ENCODE results near the gene SLAMF7.
"Not testable (repeated sequence)": the region's sequence is repeated elsewhere in the genome, so short reads cannot be mapped to it uniquely, and the experiment has no call there.

Gene SLAMF7

DNA sequence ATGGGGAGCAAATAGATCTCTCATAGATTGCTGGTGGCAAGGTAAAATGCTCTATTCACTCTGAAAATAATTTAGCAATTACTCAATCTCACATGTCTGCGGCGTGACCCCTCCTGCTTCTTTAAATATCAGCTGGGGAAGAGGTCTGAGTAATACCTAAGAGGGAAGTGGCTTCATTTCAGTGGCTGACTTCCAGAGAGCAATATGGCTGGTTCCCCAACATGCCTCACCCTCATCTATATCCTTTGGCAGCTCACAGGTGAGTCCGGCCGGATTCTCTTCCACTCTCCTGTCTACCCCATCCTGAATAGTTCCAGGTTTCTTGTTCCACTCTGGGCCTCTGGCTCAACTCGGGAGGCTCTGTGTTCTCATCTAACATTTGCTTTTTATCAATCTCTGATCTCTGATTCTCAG lies at the start of gene SLAMF7:
Gene SLAMF7, plus strand, starts transcription at position 150 of the 414 bp plus-strand sequence. Its CDS starts 55 bp downstream, at position 205.
- FAIRE-seq (peak; percentile 20), DNase-seq (ENCODE audit: insufficient read length, low spot score) (peak; percentile 23)
- TF ChIP-seq POLR2A (IDR thresholded peaks at IDR 0.05; ENCODE audit: low read depth, low read length) = no peak

DNA sequence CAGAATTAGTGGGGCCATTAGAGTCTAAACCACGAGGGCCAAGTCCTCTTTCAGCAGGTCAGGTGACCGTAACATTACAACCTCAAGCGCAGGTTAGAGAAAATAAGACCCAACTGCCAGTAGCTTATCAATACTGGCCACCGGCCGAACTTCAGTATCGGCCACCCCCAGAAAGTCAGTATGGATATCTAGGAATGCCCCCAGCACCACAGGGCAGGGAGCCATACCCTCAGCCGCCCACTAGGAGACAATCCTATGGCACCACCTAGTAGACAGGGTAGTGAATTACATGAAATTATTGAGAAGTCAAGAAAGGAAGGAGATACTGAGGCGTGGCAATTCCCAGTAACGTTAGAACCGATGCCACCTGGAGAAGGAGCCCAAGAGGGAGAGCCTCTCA lies 46.7 kb upstream of the SLAMF7 start:
- FAIRE-seq; DNase-seq (ENCODE audit: insufficient read length, low spot score): not testable (repeated sequence)

GRCh38 chr1:160702100-160702499 lies 36.9 kb upstream of the SLAMF7 start:
- no peak for TF ChIP-seq POLR2A (IDR thresholded peaks at IDR 0.05; ENCODE audit: low read depth, low read length)
- FAIRE-seq (no peak), DNase-seq (ENCODE audit: insufficient read length, low spot score) (no peak)

GRCh38 chr1:160704250-160704649 lies 34.8 kb upstream of the SLAMF7 start:
- FAIRE-seq = no peak
- DNase-seq (ENCODE audit: insufficient read length, low spot score) = no peak

DNA sequence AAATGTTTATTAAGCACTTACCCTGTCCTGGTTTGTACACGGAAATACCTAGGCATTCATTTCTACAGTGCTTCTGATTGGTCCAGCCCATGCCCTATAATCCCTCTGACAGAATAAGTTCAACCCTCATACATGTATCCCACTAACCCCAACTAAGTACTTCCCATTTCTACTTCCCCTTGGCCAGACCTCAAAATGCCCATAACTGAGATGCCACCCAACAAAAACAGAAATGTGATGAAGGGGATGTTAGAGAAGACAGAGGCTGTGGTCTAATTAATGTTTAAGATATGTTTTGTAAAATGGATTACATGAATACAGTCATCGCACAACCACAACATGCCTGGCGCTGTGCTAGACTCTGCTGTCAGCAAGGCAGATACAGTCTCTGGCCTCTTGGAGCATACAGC lies 33.8 kb upstream of the SLAMF7 start:
- not testable (repeated sequence) for DNase-seq (ENCODE audit: insufficient read length, low spot score); FAIRE-seq

More at GRCh38 chr1:160704250-160704649, 34.8 kb upstream of the SLAMF7 start:
- TF ChIP-seq POLR2A (IDR thresholded peaks at IDR 0.05; ENCODE audit: low read depth, low read length) = no peak

DNA sequence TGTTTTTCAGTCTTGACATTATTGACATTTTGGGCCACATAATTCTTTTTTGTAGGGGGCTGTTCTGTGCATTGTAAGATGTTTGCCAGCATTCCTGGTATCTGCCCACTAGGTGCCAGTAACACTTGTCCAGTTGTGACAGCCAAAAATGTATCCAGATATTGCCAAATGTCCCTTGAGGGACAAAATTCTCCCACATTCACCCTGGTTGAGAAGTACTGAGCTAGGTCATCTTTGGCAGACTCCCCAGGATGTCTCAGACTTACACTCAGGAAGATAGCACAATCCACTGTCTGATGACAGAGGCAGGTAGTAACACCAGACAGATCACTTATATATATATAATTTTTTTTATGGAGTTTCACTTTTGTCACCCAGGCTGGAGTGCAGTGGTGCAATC lies 33.3 kb upstream of the SLAMF7 start:
- no peak for DNase-seq (ENCODE audit: insufficient read length, low spot score)
- no peak for TF ChIP-seq POLR2A (IDR thresholded peaks at IDR 0.05; ENCODE audit: low read depth, low read length)
- FAIRE-seq = no peak

DNA sequence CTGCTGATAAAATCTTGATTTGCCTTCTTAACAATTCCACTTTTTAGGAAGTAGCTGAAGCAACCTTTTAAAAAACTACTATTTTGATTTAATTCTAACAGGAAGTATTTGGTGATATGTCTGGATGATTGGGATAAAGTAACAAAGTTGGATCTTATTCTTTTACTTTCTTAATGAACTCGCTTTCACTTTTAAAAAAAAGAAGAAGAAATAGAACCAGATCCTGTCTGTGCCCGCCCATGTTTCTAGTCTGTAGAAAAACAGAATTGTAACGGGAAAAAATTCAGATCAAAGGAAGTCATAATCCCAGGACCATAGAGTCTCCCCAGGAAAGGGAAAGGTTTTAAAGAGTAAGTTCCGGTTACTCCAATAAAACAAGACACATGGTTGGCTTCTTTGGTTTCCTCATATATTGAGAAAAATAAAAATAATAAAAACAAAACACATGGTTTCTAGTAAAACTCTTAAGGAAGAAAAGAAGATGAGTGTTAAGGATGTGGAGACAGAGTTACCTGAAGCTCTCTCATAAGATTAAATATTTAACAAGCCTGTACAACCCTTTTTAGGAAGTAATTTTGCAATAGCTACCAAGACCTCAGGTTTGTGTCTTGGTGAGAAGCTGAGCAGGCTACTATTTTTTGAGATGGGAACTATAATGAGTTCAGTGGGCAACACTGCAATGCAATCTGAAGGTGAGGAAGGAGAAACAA lies 32.4 kb upstream of the SLAMF7 start:
- no peak for TF ChIP-seq POLR2A (IDR thresholded peaks at IDR 0.05; ENCODE audit: low read depth, low read length)
- DNase-seq (ENCODE audit: insufficient read length, low spot score) (no peak), FAIRE-seq (no peak)

GRCh38 chr1:160707236-160708064 lies 31.6 kb upstream of the SLAMF7 start:
- DNase-seq (ENCODE audit: insufficient read length, low spot score) = no peak
- no peak for FAIRE-seq
- TF ChIP-seq POLR2A (IDR thresholded peaks at IDR 0.05; ENCODE audit: low read depth, low read length) = no peak

- no peak for DNase-seq (ENCODE audit: insufficient read length, low spot score)
- no peak for FAIRE-seq
- no peak for TF ChIP-seq POLR2A (IDR thresholded peaks at IDR 0.05; ENCODE audit: low read depth, low read length)
Observed at GRCh38 chr1:160708118-160708517, 30.9 kb upstream of the SLAMF7 start.

GRCh38 chr1:160708801-160709200 lies 30.2 kb upstream of the SLAMF7 start:
- no peak for TF ChIP-seq POLR2A (IDR thresholded peaks at IDR 0.05; ENCODE audit: low read depth, low read length)
- DNase-seq (ENCODE audit: insufficient read length, low spot score) = no peak
- FAIRE-seq = no peak

- no peak for TF ChIP-seq POLR2A (IDR thresholded peaks at IDR 0.05; ENCODE audit: low read depth, low read length)
- no peak for DNase-seq (ENCODE audit: insufficient read length, low spot score)
- no peak for FAIRE-seq
Observed at GRCh38 chr1:160709715-160710114, 29.3 kb upstream of the SLAMF7 start.

DNA sequence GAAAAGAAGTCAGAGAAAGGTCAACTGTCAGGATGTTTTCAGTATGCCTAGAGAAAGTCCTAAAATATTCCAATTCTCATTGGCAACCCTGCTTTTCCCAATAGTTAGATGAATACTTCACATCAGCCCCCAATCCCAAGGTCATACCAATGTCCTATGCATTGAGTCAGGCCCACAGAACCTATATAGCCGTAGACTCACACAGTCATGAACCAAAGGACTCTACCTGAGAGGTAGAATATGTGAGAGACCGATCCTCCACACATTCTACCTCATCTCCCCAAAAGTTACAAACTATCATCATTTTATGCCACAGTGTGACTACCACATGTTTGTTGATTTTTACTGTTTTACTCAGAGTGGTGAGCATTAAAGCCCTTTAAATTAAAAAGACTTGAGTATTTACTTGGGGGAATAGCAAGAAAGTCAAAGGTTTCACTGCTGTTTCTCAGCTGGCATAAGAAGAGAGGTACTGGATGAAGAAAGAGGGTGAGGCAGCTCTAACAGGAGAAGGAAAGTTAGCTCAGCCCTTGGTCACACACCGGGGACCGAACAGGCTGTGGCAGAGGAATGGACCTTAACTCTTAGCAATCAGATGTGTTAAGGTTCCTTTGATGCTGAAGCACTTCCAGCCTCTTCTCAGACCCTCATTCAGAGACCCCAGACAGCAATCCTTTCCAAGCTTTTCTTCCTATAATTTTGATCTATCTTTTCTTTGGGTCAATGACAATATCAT lies 28.4 kb upstream of the SLAMF7 start:
- no peak for TF ChIP-seq POLR2A (IDR thresholded peaks at IDR 0.05; ENCODE audit: low read depth, low read length)
- FAIRE-seq (no peak), DNase-seq (ENCODE audit: insufficient read length, low spot score) (no peak)

GRCh38 chr1:160711276-160711601 lies 27.8 kb upstream of the SLAMF7 start:
- FAIRE-seq (no peak), DNase-seq (ENCODE audit: insufficient read length, low spot score) (no peak)
- no peak for TF ChIP-seq POLR2A (IDR thresholded peaks at IDR 0.05; ENCODE audit: low read depth, low read length)

- TF ChIP-seq POLR2A (IDR thresholded peaks at IDR 0.05; ENCODE audit: low read depth, low read length) = no peak
- DNase-seq (ENCODE audit: insufficient read length, low spot score) = no peak
- FAIRE-seq = no peak
Observed at GRCh38 chr1:160711602-160712311, 27.3 kb upstream of the SLAMF7 start, which contains the start of gene CD48. Gene CD48, minus strand, starts transcription at chr1:160711822. Its CDS starts 59 bp downstream, at chr1:160711763.

- FAIRE-seq; DNase-seq (ENCODE audit: insufficient read length, low spot score): not testable (repeated sequence)
Observed at GRCh38 chr1:160712525-160713080, 26.4 kb upstream of the SLAMF7 start.
